ENCODE results near the gene PARD3B. TPM values are rescaled to one million over a fixed set of nuclear protein-coding genes. Genes with fewer than 3 reads are reported as not detected.

PARD3B gene
- total RNA-seq, 2 donors from 2014 or later, result 14.7 to 25.0 TPM

DNA sequence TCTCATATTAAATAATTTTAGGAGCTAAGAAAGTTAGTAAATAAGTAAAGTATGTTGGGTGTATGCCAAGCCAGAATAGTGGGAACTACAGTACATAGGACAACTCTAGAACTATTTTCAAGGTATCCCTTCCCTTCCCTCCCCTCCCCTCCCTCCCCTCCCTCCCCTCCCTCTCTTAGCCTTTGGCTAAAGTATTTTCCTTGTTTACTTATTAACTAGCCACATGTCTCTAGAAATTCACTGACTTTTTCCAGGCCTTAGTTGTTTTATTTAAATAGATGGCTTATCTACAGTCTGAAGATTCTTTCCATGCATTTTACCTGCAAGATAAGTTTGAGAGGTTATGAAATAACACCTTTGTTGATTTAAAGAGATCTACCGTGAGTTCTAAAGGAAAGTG lies 402.1 kb downstream of the PARD3B start:
- Histone ChIP-seq H3K36me3 (no peaks in the 10 kb centered on the region), H3K4me1 (replicated peaks) (peaks cover 2% of the 10 kb centered on the region), H3K27me3 (replicated peaks; ENCODE audit: insufficient read depth) (no peaks in the 10 kb centered on the region), H3K27ac (no peak overlapping the region), H3K9me3 (no peaks in the 10 kb centered on the region), H3K4me3 (no peak overlapping the region)
- TF ChIP-seq, protein P1, sequence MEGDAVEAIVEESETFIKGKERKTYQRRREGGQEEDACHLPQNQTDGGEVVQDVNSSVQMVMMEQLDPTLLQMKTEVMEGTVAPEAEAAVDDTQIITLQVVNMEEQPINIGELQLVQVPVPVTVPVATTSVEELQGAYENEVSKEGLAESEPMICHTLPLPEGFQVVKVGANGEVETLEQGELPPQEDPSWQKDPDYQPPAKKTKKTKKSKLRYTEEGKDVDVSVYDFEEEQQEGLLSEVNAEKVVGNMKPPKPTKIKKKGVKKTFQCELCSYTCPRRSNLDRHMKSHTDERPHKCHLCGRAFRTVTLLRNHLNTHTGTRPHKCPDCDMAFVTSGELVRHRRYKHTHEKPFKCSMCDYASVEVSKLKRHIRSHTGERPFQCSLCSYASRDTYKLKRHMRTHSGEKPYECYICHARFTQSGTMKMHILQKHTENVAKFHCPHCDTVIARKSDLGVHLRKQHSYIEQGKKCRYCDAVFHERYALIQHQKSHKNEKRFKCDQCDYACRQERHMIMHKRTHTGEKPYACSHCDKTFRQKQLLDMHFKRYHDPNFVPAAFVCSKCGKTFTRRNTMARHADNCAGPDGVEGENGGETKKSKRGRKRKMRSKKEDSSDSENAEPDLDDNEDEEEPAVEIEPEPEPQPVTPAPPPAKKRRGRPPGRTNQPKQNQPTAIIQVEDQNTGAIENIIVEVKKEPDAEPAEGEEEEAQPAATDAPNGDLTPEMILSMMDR (IDR thresholded peaks at IDR 0.05), result no peak
- TF ChIP-seq POLR2AphosphoS5 (IDR thresholded peaks at IDR 0.05) (no peak), POLR2A (IDR thresholded peaks at IDR 0.05) (no peak)
- 35% methylated on average over 1 of the region's 1 CpG for WGBS
- no peak for DNase-seq (ENCODE audit: low spot score)
- intact Hi-C loops (cut with DNase I), result no loop called here

DNA sequence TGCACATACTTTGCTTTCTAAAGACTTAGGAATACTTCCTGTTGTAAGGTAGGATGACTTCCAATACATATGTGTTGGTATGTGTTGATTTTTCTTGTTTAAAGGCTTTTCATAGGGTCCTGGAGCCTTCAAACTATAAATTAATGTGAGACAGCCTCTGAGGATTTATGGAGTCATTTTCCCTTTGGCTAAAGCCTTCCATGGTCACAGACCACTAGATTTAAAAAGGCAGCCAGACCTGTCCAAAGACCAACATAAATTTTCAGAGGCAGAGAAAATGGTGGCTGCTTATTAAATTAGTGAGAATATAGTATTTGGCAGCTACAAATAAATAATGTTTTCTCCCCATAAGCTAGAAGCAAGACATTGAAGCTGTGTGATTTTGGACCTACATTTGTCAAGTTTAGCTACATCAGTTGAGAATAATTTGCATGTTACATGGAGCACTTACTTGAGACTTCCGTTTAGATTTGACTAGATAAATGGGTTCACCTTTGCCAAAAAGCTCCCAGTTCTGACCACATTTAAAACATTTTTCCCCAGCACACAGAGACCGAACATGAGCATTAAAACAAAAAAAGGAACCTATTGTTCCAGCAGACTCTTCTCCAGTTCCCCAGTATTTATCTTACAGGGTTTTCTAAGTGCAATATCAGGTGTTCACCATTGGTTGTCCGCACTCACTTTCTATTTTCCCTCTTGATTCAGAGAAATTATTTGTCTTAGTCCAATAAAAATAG lies 402.9 kb downstream of the PARD3B start:
- no peak overlapping the region for H3K27ac ChIP-seq
- intact Hi-C loops (cut with DNase I), result no loop called here
- DNase-seq (ENCODE audit: low spot score), result no peak
- H3K36me3 ChIP-seq, result no peaks in the 10 kb centered on the region
- H3K9me3 ChIP-seq, result no peaks in the 10 kb centered on the region
- TF ChIP-seq, protein P1 (IDR thresholded peaks at IDR 0.05), result no peak
- TF ChIP-seq POLR2AphosphoS5 (IDR thresholded peaks at IDR 0.05) (no peak), POLR2A (IDR thresholded peaks at IDR 0.05) (no peak)
- peaks cover 2% of the 10 kb centered on the region for H3K4me1 ChIP-seq (replicated peaks)
- WGBS, result 9% methylated on average over 3 of the region's 3 CpGs
- no peak overlapping the region for H3K4me3 ChIP-seq
- no peaks in the 10 kb centered on the region for H3K27me3 ChIP-seq (replicated peaks; ENCODE audit: insufficient read depth)

DNA sequence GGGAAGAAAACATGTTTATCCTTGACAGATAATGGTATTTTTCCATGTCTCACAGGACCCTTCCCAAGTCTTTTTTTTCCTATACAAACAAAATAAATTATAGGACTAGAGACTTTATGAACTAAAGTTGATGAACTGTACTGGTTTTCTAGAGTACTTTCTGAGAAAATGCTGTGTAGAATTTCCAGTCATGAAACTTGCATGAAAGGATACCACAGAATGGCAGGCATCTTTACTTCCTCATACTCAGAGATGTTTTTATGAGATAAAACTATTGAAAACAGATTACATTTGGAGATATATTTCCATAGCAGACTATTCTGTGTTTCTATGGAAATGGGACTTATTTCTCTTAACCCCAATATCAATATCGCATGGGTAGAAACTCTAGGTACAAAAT lies 403.5 kb downstream of the PARD3B start:
- intact Hi-C loops (cut with DNase I), result no loop called here

DNA sequence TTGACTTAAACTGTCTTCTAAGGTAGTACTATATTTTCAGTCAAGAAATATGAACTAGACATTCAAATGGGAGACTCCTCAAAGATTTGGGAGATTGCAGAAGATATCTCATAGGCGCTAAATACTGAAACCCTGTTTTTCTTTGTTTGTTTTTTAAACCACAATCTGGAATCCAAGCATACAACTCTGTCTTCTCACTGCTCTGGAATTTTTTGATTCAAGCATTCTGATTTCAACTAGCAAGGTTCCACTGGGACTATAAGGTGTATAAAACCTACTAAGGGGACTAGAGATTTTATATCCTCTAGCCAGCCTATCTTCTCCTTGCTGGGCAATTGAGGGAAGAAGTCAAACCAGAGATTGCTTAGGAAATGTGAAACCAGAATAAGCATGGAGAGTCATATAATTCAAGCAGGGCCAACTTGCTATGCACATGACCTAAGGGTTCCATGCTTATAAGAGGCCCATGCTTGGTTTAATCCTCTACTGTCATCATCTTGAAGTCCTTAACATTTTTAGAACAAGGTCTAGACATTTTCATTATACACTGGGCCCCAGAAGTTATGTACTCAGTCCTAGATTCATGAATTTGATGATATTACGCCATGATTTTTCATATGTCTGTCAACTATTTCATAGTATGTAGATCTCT lies 405.5 kb downstream of the PARD3B start:
- TF ChIP-seq POLR2A (IDR thresholded peaks at IDR 0.05) (no peak), POLR2AphosphoS5 (IDR thresholded peaks at IDR 0.05) (no peak)
- TF ChIP-seq, protein P1 (IDR thresholded peaks at IDR 0.05), result no peak
- no peak overlapping the region for H3K4me3 ChIP-seq
- no peaks in the 10 kb centered on the region for H3K4me1 ChIP-seq (replicated peaks)
- no peak for DNase-seq (ENCODE audit: low spot score)
- H3K9me3 ChIP-seq, result no peaks in the 10 kb centered on the region
- WGBS, result 90% methylated on average over 2 of the region's 2 CpGs
- H3K27ac ChIP-seq, result no peak overlapping the region
- intact Hi-C loops (cut with DNase I), result no loop called here
- no peaks in the 10 kb centered on the region for H3K36me3 ChIP-seq
- no peaks in the 10 kb centered on the region for H3K27me3 ChIP-seq (replicated peaks; ENCODE audit: insufficient read depth)

More for the DNA sequence above, 403.5 kb downstream of the PARD3B start:
- H3K9me3 ChIP-seq, result no peaks in the 10 kb centered on the region
- no peak overlapping the region for H3K4me3 ChIP-seq
- peaks cover 2% of the 10 kb centered on the region for H3K4me1 ChIP-seq (replicated peaks)
- 97% methylated on average over 1 of the region's 1 CpG for WGBS
- no peaks in the 10 kb centered on the region for H3K27me3 ChIP-seq (replicated peaks; ENCODE audit: insufficient read depth)
- no peak overlapping the region for H3K27ac ChIP-seq
- no peak for DNase-seq (ENCODE audit: low spot score)
- TF ChIP-seq, protein P1 (IDR thresholded peaks at IDR 0.05), result no peak
- TF ChIP-seq POLR2A (IDR thresholded peaks at IDR 0.05) (no peak), POLR2AphosphoS5 (IDR thresholded peaks at IDR 0.05) (no peak)
- H3K36me3 ChIP-seq, result no peaks in the 10 kb centered on the region

DNA sequence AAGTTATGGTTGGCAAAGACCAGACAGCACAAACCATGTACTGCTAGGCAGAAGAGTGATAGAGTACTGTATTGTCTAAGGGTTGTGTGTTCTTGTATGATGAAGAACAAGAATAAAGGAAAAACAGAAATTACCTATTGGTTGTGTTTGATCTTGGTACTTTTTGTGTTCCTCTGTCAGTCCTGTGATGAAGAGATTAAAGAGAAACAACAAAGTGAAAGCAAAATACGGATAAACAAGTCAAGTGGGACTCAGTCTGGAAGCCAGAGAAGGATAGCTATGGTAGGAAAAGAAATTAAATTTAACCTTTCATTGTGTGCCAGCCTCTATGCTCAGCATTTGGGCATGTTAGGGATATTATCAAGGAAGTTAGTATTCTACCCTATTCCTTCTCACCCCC lies 413.1 kb downstream of the PARD3B start:
- 24% methylated on average over 1 of the region's 1 CpG for WGBS
- no peak for DNase-seq (ENCODE audit: low spot score)

More for the DNA sequence above, 413.1 kb downstream of the PARD3B start:
- no peaks in the 10 kb centered on the region for H3K27me3 ChIP-seq (replicated peaks; ENCODE audit: insufficient read depth)
- no peaks in the 10 kb centered on the region for H3K36me3 ChIP-seq
- H3K9me3 ChIP-seq, result no peaks in the 10 kb centered on the region
- intact Hi-C loops (cut with DNase I), result no loop called here
- TF ChIP-seq POLR2AphosphoS5 (IDR thresholded peaks at IDR 0.05) (no peak), POLR2A (IDR thresholded peaks at IDR 0.05) (no peak)
- TF ChIP-seq, protein P1 (IDR thresholded peaks at IDR 0.05), result no peak
- H3K27ac ChIP-seq, result no peak overlapping the region
- H3K4me3 ChIP-seq, result no peak overlapping the region
- no peaks in the 10 kb centered on the region for H3K4me1 ChIP-seq (replicated peaks)

Measured in prostate gland (tissue), 2 donors.